SIG-M5 (cell line): ENCODE results near the gene GRIP2.
A peak's percentile ranks its signal among the peaks of the same experiment; 100 is the strongest.

Source experiments
- DNase-seq: peaks from one replicate; lab custom pipeline; 2025; lab: John Stamatoyannopoulos, UW

Gene GRIP2

DNA sequence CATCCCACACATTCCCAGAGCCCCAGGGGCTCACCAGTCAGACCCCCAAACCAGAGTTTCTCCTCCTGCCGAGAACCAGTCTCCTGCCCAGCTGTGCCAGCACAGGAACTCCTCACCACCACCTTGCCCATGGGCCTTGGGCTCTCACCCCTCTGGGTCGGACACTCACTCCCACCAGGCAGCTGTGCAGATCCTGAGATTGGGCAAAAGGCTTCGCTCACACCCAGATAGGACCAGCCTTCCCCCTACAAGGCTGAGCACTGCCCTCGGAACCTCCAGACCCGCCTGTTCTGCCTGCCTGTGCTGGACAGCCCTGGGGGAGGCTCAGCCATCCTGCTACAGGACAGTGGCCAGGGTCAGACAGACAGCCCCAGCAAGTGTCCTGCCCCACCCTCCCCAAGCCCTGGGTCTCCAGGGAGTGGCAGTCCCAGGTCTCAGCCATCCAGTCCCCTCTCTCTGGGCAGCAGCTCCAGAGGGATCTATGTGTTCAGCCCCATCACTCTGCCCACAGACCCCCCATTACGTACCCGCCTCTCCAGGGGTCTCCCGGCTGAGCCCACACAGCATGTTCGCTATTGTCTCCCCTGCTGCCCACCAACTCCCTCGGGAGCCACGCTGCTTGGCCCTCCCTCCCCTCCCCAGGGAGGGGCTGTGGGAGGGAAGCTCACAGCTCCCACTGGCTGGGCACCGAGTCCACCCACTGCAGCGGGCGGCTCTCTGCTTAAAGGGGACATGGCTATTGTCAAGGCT, at the start of gene GRIP2:
TSS of gene GRIP2 (minus strand) at position 601 of the 750 bp plus-strand sequence. CDS start at position 567, 34 bp downstream.
- no peak for DNase-seq

DNA sequence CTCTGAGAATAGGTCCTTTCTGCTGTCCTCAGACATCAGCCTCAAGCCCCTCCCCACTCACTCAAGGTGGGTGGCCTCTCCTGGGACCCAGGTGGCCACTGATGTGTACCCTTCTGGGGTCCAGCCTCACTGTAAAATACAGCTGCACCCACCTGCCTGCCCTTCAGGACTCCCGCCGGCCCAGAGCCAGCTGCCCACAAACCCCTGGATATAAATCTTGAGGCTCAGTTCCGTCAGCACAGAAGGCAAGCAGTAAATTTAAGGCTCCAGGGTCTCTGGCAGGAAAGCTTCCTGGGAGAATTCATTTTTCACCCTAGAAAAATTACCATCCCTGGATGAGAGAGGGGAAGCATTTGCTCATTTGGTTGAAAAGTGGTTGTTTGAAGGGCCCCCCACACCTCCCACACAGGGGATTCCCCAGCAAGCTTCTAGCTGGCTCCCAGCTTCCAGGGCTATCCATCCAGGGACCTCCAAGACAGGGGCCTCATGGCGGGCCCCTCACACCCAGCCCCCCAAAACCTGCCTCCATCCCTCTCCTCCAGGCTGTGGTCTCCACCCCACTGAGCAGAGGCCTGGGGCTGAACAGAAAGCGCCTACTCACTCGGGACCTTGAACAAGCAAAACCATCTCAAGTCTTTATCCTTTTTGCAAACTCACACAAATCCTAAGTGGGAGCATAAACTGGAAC, 48.4 kb upstream of the GRIP2 start:
- no peak for DNase-seq

DNA sequence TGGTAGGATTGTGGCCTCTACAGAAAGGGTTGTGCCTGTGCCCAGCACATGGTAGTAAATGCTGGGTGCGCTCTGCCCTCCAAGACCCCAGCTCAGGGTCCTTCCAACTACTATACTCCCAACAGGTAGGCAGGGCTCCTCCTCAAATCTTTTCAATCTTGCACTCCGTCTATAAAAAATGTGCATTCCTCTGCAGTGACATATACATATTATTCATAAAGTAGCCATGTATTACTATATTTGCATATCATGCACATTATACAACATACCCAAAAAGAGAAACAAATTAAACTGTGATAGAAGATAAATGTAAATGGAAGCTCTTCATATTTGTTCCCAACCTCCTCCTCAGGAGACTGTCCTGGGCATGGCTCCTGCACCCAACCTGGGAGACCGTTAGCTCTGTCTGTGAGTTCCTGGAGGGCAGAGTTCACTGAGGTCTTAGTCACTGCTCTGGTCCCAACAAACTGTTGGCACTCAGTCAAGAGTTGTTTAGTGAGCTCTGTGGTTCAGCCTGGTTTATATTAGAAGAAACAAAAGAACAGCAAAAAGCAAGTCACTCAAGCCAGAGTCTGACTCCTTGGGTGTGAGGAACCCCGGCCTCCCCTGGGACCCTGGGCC, 47.7 kb upstream of the GRIP2 start:
- no peak for DNase-seq

DNA sequence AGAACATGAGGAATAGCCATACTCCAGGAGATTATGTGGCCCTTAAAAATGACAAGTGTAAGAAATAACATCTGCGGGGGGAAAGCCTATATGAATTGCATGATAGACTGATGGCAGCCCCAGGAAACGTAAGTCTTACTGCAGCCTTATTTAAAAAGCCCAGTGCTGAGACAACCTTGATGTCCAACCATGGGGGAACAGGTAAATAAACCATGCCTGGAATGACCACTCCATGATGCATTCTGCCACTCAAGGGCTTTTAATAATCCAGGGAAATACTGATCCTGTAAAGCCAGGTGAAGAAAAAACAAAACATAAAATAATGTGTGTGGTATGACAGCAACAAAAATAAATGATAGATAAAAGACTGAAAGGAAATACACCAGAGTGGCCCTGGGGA, 46.5 kb upstream of the GRIP2 start:
- DNase-seq, result no peak

DNA sequence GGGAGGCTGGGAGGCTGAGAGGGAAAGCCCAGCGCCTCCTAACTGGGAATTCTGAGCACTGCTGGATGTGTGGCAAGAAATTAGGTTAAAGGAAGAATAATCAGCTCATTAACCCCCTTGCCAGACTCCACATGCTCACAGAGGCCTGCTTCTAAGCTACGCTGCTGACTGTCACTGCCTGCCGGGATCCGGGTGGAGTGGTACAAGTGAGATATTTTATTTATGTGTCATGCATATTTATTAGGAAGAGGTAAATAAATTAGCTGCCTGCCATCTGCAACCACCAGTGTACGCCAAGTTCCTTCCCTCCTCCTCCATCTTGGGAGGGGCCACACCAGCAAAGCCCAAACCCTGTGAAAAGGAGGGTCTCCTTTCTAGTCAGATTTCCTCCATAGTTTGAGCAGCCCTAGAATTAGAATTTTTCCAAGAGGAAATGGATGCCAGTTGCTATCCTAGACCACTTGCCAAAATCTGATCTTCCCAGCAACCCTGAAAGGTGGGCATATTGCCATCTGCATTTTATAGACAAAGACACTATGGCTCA, 43.5 kb upstream of the GRIP2 start:
- no peak for DNase-seq

DNA sequence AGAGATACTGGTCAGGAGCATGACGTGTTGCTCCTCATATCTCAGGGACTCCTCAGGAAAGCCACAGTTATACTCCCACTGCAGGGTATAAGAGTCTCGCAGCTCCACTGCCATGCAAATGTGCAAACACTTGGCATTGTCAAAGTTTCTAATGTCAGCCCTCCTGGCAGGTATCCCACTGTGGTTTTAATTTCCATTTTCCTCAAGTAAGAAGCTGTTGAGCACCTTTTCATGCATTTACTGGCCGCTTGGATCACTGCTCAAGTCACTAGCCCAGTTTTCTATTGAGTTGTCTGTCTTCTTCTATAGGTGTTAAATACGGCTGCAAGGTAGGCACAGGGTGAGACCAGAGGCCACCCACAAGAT, 41.9 kb upstream of the GRIP2 start:
- DNase-seq, result no peak

DNA sequence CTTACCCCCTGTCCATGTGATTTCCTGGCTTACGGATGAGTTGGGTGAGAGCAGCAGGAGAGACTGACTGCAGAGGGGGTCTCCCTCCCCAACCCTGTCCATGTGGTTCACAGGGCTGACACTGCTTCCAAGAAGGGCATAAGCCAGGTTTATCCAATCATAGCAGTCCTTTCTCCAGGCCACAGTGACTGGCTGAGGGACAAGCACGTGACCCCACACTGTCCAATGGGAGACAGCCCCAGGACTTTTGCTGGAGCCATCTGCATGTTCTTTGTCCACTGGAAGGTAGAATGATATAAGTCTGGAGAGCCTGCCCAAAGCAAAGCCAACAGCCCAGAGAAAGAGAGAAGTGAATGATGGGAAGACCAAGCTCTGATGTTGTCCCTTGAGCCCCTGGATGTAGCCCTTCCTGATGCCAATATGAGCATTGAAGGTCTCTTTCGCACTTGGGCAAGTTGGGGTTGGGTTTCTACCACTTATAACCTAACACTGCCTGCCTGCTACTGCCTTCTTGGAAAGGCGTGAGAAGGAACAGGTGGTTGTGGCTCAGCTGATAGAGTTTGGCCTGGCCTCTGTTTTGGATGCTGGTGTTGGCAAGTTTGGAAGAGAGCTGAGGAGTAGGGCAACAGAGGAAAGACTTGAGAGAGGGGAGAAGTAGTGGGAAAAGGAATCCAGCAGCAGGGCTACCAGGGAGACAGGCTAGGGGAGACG, 41.3 kb upstream of the GRIP2 start:
- DNase-seq, result no peak

DNA sequence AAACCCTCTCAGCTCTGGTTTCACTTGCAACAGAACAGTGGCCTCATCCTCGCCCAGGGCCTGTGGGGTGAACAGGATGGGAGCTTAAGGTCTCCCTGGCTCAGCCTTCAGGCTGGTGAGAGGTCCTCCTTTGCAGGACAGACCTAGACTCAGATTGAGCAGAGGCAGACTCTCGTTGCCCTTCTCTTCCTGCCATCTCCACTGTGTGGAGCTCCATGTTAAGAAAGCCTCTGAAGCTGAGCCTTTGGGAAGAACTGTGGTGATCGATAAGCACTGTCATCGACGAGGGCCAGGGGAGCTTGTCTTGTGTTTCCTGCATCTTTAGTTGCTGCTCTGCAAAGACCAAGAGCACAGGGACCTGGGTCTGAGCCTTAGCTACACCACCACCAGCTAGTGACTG, 37.8 kb upstream of the GRIP2 start:
- no peak for DNase-seq

DNA sequence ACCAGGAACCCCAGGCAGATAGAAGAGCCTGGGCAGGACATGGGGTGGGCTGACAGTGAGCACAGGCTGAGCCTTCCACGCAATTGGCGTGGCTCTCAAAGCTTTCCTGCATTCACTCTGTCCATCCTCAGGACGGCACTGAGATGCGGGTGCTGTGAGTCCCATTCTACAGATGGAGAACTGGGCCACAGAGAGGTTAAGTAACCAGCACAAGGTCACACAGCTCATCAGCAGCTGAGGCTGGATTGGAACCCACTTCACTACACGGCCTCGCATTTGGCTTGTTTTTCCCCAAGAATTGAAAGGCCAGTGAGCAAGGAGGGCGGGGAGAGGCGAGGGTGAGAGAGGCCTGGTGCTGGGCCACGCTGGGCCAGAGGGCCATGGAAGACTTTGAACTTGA, 36.0 kb upstream of the GRIP2 start:
- no peak for DNase-seq

DNA sequence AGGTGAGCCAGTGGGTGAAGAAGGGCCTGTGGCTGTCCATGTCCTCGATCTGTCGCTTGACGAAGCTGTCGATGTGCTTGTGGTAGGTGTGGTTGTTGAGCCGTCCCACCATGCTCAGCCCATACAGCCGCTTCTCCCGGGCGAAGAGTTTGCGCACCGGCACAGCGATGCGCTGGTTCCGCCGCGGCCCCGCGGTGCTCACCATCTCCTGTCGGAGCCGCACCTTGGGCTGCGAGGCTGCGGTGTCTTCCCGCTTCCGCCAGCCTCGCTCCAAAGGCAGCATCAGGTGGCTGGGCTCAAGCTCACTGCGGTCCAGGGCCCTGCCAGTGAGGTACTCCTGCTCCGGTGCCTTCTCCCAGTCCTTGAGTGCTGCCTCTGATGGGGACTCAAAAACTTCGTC, 34.0 kb upstream of the GRIP2 start:
- DNase-seq, result no peak

DNA sequence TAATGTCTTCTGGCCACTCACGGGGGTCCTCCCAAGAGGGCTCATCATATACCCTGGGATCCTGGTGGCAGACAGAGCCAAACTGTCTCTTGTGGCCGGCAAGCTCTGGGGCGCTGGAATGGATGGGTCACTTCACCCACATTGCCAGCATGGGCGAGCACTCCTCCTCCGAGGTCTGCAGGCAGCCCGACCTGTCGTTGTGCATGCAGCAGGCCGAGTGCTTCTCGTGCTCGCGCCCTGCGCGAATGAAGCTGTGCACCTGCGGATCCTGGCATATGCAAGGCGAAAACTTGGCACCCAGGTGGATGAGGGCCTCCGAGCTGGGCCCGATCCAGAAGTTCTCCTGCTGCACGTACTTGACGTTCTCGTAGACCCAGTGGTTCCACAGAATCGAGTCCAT, 33.6 kb upstream of the GRIP2 start:
- no peak for DNase-seq

DNA sequence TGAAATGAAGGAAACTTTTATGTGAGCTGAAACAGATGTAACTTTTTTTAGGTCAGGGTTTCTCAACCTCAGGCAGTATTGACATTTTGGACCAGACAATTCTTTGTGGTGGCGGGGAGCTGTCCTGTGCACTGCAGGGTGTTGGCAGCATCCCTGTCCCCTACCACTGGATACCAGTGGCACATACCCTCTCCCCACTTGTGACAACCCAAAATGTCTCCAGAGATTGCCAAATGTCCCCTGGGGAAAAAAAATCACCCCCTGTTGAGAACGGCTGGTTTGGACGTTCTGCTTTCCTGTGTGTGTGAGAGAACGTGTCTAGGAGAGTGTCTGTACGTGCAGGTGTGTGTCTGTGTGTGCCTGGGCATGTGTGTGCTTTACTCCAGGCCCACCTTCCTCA, 30.7 kb upstream of the GRIP2 start:
- peak; percentile 41 for DNase-seq

DNA sequence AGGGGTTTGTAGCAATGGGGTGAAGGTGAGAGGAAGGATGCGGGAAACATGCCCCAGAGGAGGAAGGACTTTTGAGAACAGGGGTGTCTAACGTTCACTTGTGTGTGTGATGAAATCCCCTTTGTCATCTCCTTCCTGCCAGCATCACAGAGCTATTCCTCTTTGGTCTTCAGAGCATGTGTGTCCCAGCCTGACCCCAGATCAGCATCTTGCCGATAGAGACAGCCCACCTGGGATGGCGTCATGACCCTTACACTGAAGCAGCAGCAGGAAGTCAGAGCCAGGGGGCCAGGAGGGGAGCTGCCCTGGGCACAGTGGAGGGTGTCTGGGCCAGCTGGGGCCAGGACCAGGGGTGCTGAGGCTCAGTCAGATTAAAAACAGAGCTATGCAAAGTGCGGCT, 29.9 kb upstream of the GRIP2 start:
- DNase-seq, result peak; percentile 94

DNA sequence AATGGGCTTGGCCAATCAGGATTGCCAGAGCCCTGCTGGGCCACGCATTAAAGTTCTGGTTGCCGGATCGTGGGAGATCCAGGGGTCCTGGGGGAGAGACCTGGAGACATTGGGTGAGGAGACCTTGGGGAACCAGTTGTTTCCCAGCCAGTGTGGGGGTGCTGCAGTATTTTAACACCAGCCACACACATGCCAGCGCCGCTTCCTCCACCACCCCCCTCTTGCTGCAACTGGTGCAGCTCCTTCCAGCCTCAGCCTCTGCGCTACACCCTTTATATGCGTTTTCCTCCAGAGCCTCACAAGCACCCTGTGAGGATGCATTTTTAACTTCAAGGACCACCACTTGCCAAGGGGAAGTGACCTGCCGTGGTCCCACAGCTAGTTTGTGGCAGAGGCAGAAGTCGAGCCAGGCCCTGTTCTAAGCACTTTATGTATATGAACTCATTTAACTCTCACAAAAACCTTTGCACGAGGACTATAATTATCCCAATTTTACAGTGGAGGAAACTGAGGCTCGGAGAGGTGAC, 29.4 kb upstream of the GRIP2 start:
- DNase-seq, result peak; percentile 13

DNA sequence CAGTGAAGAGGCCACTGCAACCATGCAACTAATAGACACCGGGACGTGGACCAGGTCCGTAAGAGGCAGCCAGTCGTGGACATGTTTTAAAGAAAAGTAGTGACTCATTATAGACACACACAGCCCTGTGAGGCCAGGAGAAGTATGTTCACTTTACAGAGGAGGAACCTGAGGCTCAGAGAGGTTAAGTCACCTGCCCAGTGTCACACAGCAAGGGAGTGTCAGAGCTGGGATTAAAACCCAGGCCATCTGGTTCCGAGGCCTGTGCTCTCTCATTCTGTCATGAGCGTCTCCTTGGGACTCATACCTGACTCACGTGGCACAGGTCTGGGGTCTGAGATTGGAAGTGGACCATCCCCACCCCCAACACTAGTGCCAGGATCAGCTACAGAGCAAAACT, 28.1 kb upstream of the GRIP2 start:
- no peak for DNase-seq

DNA sequence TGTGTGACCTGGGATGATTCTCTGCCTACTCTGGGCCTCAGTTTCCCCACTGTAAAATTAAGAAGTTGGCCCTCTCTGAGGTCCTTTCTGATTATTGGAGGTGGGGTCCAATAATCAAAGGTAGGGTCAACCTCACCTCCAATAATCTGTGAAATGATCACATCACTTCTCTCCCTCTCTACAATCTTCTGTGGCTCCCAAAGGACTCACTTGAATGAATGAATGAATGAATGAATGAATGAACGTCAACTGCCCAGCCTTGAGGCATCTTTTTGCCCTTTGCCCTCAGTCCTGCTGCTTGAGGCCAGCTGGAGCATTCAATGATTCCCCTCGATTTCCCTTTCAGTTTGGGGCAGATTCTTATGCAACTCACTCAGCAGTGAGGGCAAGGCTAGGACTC, 26.7 kb upstream of the GRIP2 start:
- DNase-seq, result no peak

DNA sequence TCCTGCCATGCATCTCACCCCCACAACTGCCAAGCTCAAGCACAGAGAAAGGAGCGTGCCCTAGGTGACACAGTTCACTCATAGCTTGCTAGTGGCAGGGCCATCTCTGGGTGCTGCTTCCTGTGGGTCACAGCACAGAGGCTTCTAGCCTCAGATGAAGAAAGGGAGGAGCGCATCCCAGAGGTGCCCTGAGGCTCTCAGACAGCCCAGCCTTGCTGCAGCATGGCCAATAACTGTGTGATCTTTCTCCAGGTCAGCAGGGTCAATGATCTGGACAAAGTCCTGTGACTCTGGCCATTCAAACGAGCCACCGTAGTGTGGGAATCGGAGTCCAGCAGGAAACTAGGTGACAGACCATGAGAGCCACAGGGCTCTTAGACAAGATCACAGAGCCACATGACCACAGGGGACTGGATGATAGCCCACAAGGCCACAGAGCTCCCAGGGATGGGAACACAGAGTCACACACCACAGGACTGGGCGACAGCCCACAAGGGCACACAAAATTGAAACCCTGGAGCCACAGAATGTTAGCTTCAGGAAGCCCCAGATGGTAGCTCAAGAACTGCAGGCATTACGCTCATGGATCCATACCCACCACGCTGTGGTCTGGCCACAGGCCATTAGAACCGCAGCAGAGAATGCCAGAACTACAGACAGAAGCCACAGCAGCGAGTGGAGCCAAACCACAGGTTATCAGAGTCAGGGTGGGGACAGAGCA, 25.9 kb upstream of the GRIP2 start:
- no peak for DNase-seq

DNA sequence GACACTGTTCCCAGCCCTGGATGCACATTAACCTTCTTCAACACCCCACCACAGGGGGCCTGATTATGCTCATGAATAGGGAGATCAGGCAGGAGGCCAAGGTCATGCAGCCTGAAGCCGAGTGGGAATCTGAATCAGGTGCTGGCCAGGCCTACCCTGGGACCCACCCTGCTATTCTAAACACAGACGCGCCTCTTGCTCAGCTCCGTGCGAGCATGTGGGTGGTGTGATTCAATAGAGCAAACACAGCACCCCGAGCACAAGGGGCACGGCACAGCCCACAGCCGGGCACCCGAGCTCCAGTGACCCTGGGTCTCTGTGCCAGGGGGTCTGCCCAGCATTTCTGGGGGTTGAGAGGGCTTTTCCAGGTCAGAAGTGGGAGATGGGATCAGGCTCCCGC, 24.6 kb upstream of the GRIP2 start:
- no peak for DNase-seq

DNA sequence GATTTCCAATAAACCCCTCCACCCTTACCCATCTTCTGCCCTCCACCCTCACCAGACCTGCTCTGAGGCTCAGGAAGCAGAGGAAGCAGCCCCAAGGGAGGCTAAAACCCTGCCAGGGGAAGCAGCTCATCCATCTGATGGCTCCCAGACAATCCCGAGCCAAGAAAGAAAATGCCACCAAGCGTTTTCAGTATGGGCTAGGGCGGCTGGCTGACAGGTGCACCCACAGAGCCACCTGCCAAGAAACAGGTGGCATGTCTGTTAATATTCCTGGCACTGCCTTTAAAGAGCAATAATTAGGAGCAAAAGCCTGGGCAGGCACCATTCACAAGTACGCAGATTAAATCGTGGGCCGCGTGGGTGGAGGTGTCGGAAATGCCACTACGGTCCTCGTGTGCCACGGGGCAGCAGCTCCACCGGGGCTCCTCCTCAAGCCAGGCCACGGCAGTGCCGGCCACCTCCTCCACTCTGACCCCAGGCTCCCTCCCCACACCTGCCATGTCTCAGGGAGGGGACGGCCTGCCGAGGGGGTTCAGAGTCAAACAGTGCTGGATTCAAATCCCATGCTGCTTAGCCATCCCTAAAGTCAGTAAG, 23.9 kb upstream of the GRIP2 start:
- DNase-seq, result no peak

DNA sequence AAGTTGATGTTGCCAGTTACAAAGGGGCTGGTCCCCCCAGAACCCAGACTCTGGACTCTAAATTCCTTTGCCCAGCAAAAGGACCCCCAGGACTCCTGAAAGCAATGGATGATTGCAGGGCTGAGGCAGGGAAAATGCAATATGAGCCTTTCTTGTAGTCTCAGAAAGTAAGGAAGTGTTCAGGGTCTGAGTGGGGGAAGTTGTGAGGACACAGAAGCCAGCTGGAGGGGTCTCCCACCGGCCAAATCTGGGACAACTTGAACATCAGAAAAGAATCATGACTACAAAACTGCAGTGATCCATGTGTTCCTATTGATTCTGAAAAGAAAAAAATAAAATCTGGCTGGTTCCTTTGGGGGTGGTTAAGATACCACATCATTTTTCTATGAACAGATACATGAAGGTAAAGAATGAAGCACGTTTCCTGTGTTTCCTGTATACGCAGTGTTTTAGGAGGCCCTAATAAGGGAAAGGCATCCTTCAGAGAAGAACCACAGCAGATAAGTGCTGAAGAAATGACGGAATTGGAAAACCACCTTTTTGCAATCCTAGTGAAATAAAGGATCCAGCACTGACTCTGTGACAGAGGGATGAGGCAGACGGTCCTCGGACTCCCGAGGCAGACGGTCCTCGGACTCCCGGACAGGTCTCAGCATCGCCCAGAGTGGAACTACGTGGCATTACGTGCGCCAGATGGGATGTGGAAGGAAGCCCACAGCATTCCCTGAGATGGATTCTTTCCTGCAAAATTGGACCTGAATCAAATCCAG, 22.2 kb upstream of the GRIP2 start:
- DNase-seq, result no peak
